OCI-M1 (cell line): Measurements from ENCODE around the gene OR14I1.
A peak's percentile ranks its signal among the peaks of the same experiment; 100 is the strongest.
"Not testable (repeated sequence)": the region's sequence is repeated elsewhere in the genome, so short reads cannot be mapped to it uniquely, and the experiment has no call there.

ENCODE experiments used
- DNase-seq: peaks from one replicate; lab custom pipeline; 2025; lab: John Stamatoyannopoulos, UW

OR14I1 gene

GRCh38 chr1:248688527-248689298 lies 13.9 kb downstream of the OR14I1 start:
- DNase-seq: no peak

GRCh38 chr1:248686815-248687214 lies 15.8 kb downstream of the OR14I1 start:
- peak; percentile 76 for DNase-seq

GRCh38 chr1:248681651-248682050 lies 20.9 kb downstream of the OR14I1 start:
- DNase-seq: no peak

GRCh38 chr1:248670003-248670402 lies 32.6 kb downstream of the OR14I1 start:
- peak; percentile 38 for DNase-seq

DNA sequence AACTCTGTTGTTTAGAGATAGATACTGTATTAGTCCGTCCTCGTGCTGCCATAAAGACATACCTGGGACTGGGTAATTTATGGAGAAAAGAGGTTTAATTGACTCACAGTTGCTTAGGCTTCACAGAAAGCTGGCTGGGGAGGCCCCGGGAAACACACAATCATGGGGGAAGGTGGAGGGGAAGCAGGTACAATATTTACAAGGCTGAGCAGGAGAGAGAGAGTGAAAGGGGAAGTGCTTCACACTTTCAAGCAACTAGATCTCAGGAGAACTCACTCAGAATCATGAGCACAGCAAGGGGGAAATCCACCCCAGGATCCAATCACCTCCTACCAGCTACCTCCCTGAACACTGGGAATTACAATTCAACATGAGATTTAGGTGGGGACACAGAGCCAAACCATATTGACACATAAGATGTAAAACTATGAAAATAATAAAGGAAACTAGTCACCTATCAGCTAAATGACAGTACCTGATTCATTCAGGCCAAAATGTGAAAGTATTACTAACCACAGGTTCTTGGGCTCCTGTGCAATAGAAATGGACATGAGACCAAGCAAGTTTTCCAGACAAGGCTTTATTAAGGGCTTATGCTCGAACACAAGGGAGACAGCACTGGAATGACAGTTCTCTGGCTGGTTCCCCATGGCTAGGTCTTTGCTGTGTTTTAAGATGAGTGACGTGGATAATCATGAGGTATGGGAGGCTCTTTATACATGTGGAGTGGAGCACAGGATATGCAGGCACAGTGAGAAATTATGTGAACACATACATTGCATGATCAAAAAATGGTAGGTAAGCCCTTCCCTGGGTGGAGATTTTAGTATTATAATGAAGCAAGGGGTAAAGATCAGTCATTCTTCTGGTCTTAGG lies 38.9 kb downstream of the OR14I1 start:
- DNase-seq: not testable (repeated sequence)

DNA sequence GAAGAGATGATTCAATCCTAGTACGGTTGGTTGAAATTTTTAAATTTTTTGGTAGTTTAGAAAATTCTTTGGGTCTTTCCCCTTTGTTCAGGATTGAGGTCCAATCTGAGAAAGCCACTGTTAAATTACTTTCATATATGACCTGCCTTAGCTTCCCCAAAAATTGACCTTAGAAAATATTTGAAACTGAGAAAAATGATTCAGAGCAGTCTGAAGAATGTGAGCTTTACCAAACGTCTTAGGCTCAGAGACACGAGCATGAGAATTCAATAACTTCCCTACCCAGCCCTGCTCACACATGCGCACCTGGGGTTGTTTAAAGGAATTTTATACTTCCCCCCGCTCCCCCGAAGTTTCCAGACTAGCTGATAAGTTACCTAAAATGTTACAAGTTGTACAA lies 45.8 kb downstream of the OR14I1 start:
- DNase-seq: not testable (repeated sequence)

DNA sequence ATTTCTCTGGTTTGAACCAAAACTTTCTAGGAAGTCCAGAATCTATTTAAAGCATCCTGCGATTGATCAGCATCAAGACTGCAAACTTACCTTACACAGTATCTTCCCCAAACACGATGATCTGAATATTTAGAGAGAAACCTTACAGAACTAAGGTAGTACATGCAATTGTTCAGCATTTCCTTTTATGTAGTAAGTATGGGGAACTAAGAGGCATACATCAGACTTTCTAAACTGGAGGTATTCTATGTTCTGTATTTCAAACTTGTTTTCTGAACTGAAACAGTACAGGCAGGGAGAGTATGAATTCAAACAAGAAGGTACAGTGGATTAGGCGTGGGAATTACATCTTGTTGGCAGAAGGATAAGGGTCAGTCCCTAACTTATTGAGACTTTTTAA lies 47.2 kb downstream of the OR14I1 start, which contains the start of gene OR2T27:
OR2T27 (minus strand) TSS at position 175 of the 400 bp plus-strand sequence. CDS start 4,644 bp downstream, outside the sequence.
- not testable (repeated sequence) for DNase-seq
